SK-N-SH (cell line): ENCODE data around the gene CERS1. TPM values are rescaled to one million over a fixed set of nuclear protein-coding genes. Genes with fewer than 3 reads are reported as not detected.

Experiments used
- CTCF ChIA-PET: fragments of 300-600, 350-600 bp; formaldehyde crosslinking; extraction: SDS; loops from one replicate; lab custom pipeline; 2021; lab: Yijun Ruan, JAX
- POLR2A ChIA-PET: fragments of 350-600 bp; sonication (Branson Sonifier 250); formaldehyde crosslinking; extraction: SDS; loops from one replicate; lab custom pipeline; 2020; ENCODE audit warnings: antibody characterized with exemption, inconsistent platforms; lab: Yijun Ruan, JAX
- DNase-seq: peaks from one replicate; pipeline ENCODE4 v3.0.0; 2012
- H2AFZ ChIP-seq: fragments of 200-600 bp; sonication (generic); 2 replicates; pipeline ENCODE4 v1.8.1; 2016; ENCODE audit warnings: antibody characterized with exemption, mild to moderate bottlenecking, low read depth
- H3F3A ChIP-seq: fragments of 200-600 bp; sonication (generic); replicated peaks from 2 replicates; pipeline ENCODE3; 2016; ENCODE audit warnings: antibody characterized with exemption, mild to moderate bottlenecking; ENCODE audit not compliant: insufficient read depth
- H3K27ac ChIP-seq, 2 experiments: fragments of 200-500 bp in 1 of 2; fragments of 200-600 bp in 1 of 2; sonication (Bioruptor generic) in 1 of 2; sonication (generic), shearing (Covaris generic) in 1 of 2; 2 replicates each; pipeline versions ENCODE4 v1.5.1 to v1.6.1; 2014 to 2016; ENCODE audit warnings: low read depth in 2 of 2, inconsistent platforms in 1 of 2, low read length in 1 of 2, mild to moderate bottlenecking in 1 of 2, mixed read lengths in 1 of 2
- H3K27me3 ChIP-seq: fragments of 200-600 bp; sonication (generic), shearing (Covaris generic); 2 replicates; pipeline ENCODE4 v1.6.1; 2016; ENCODE audit warnings: mixed run types; ENCODE audit not compliant: insufficient read depth
- H3K36me3 ChIP-seq, 2 experiments: fragments of 200-500 bp in 1 of 2; fragments of 200-600 bp in 1 of 2; sonication (Bioruptor generic) in 1 of 2; sonication (generic) in 1 of 2; replicated peaks in 1 of 2; 2 replicates each; pipeline versions ENCODE3 to v1.5.1; 2014 to 2016; ENCODE audit warnings: low read length in 1 of 2, mild to moderate bottlenecking in 1 of 2; ENCODE audit not compliant: insufficient read depth in 2 of 2, control insufficient read depth in 1 of 2
- H3K4me1 ChIP-seq, 2 experiments: fragments of 200-500 bp in 1 of 2; fragments of 200-600 bp in 1 of 2; sonication (Bioruptor generic) in 1 of 2; sonication (generic), shearing (Covaris generic) in 1 of 2; 2 replicates each; pipeline versions ENCODE4 v1.5.1 to v1.6.1; 2014 to 2016; ENCODE audit warnings: low read depth in 1 of 2, low read length in 1 of 2, mixed run types in 1 of 2; ENCODE audit not compliant: insufficient read depth in 2 of 2, control insufficient read depth in 1 of 2
- H3K4me2 ChIP-seq: fragments of 200-600 bp; sonication (generic), shearing (Covaris generic); 2 replicates; pipeline ENCODE4 v1.6.1; 2017; ENCODE audit warnings: mixed run types
- H3K4me3 ChIP-seq, 2 experiments: fragments of 200-500 bp in 1 of 2; fragments of 200-600 bp in 1 of 2; sonication (Bioruptor generic) in 1 of 2; sonication (generic), shearing (Covaris generic) in 1 of 2; 2 replicates each; pipeline versions ENCODE4 v1.5.1 to v1.8.1; 2014 to 2016; ENCODE audit warnings: low read depth in 2 of 2, inconsistent platforms in 1 of 2, low read length in 1 of 2, mild to moderate bottlenecking in 1 of 2, mixed read lengths in 1 of 2, moderate library complexity in 1 of 2
- H3K79me2 ChIP-seq: fragments of 200-600 bp; sonication (generic); 2 replicates; pipeline ENCODE4 v1.8.1; 2017; ENCODE audit warnings: mild to moderate bottlenecking; ENCODE audit not compliant: insufficient read depth
- H3K9ac ChIP-seq: fragments of 200-600 bp; sonication (generic); 2 replicates; pipeline ENCODE4 v1.6.1; 2017; ENCODE audit warnings: mixed run types
- H3K9me2 ChIP-seq: fragments of 200-600 bp; sonication (generic); 2 replicates; pipeline ENCODE4 v1.6.1; 2017; ENCODE audit warnings: mixed run types
- H3K9me3 ChIP-seq: fragments of 200-600 bp; sonication (generic); 2 replicates; pipeline ENCODE4 v1.6.1; 2017; ENCODE audit warnings: mixed run types, mild to moderate bottlenecking, moderate library complexity
- H4K20me1 ChIP-seq: fragments of 200-600 bp; sonication (generic); 2 replicates; pipeline ENCODE4 v1.6.1; 2017; ENCODE audit warnings: mild to moderate bottlenecking, mixed run types; ENCODE audit not compliant: insufficient read depth
- CHD2 ChIP-seq: fragments of 150-350 bp; IDR thresholded peaks from 2 replicates; pipeline ENCODE4 v1.6.1; 2018; ENCODE audit warnings: low read length; ENCODE audit not compliant: partially characterized antibody
- ELF1 ChIP-seq: IDR thresholded peaks from 2 replicates; pipeline ENCODE4 v1.4.0; 2012
- EZH2phosphoT487 ChIP-seq: fragments of 200-600 bp; sonication (generic); IDR thresholded peaks from 2 replicates; pipeline ENCODE4 v1.6.1; 2017; ENCODE audit warnings: low read depth, mixed run types, mild to moderate bottlenecking, antibody characterized with exemption, moderate library complexity, borderline replicate concordance
- FOXJ3 ChIP-seq: sonication (generic); formaldehyde crosslinking; IDR thresholded peaks from 2 replicates; pipeline ENCODE4 v1.5.1; 2020; ENCODE audit warnings: mild to moderate bottlenecking, missing genetic modification reagents
- GABPA ChIP-seq: IDR thresholded peaks from 2 replicates; pipeline ENCODE4 v1.4.0; 2012; ENCODE audit warnings: low read depth, mild to moderate bottlenecking
- MEF2A ChIP-seq: IDR thresholded peaks from 2 replicates; pipeline ENCODE4 v1.4.0; 2012; ENCODE audit warnings: low read depth, borderline replicate concordance
- RAD21 ChIP-seq: IDR thresholded peaks from 2 replicates; pipeline ENCODE4 v1.6.1; 2012; ENCODE audit warnings: mild to moderate bottlenecking, low read length
- RCOR1 ChIP-seq: fragments of 150-350 bp; IDR thresholded peaks from 2 replicates; pipeline ENCODE4 v1.6.1; 2017; ENCODE audit warnings: antibody characterized with exemption, low read length
- RXRA ChIP-seq: IDR thresholded peaks from 2 replicates; pipeline ENCODE4 v1.4.0; 2012; ENCODE audit warnings: low read depth, mild to moderate bottlenecking, borderline replicate concordance
- SMC3 ChIP-seq: IDR thresholded peaks from 2 replicates; pipeline ENCODE4 v1.6.1; 2012; ENCODE audit warnings: low read depth, low read length, improper control_type of control experiment
- WGBS: methylation state at CpG from one replicate; pipeline ENCODE4 v1.1.6; 2017; ENCODE audit warnings: low lambda C conversion rate; 5-methylcytosine and 5-hydroxymethylcytosine counted together
- polyA plus RNA-seq, 3 experiments: library from polyadenylated mRNA; depleted of rRNA; stranded (reverse); fragments of >200 nt; gene quantifications; 2 replicates each; pipeline ENCODE4 v1.2.3, GENCODE V29; 2012
- TF ChIP-seq, protein P1 (sequence below): IDR thresholded peaks from 2 replicates; pipeline ENCODE4 v1.4.0; 2012; ENCODE audit warnings: low read depth, borderline replicate concordance
- TF ChIP-seq, protein P2 (sequence below): IDR thresholded peaks from 2 replicates; pipeline ENCODE4 v1.6.1; 2012; ENCODE audit warnings: mild to moderate bottlenecking, low read depth, low read length, moderate library complexity
- TF ChIP-seq, protein P3 (sequence below): IDR thresholded peaks from 2 replicates; pipeline ENCODE4 v1.4.0; 2012; ENCODE audit warnings: low read depth, borderline replicate concordance
- TF ChIP-seq, protein P4 (sequence below): fragments of 150-350 bp; IDR thresholded peaks from 2 replicates; pipeline ENCODE4 v1.6.1; 2016; ENCODE audit warnings: mild to moderate bottlenecking, low read depth, low read length

CERS1 gene
- polyA plus RNA-seq, 1 of the 3 experiments (the other 2 are of a cell fraction), result 7.3 TPM

DNA sequence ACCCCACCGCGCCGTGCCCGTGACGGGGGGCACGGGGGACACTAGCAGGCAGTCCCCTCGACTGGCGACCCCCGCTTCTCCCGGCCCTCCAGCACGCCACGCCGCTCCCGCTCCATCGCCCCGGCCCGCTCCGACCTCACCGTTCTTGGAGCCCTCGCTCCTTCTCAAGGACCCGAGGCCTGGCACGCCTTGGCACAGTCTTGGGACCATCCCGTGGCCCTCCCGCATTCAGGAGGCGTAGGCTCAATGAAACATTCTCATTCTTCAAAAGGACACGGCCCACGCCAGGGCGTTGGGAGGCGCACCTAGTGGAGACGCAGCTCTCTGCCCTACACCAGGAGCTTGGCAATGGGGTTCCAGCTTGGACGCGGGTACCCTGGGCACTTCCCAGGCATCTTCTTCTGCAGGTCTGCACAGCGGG lies 473 bp upstream of the CERS1 start:
- Histone ChIP-seq H2AFZ (no peak overlapping the region), H3K4me1 (peaks cover 0 to 24% of the 10 kb centered on the region in 2 experiments; a peak in 1 of 4 replicates), H3K36me3 (peaks cover 0 to 20% of the 10 kb centered on the region in 2 experiments), H3K27ac (no peak overlapping the region), H4K20me1 (no peaks in the 10 kb centered on the region), H3K4me2 (peak overlapping the region; percentile 28; the same call in 1 of the 2 replicates), H3K4me3 (peak overlapping the region in 1 of 2 experiments; percentile 61; a peak in 1 of 4 replicates), H3K27me3 (no peaks in the 10 kb centered on the region), H3K9me3 (no peaks in the 10 kb centered on the region), H3K9ac (no peak overlapping the region), H3K79me2 (no peaks in the 10 kb centered on the region), H3F3A (peaks cover 9% of the 10 kb centered on the region), H3K9me2 (no peaks in the 10 kb centered on the region)
- peak; percentile 62 for DNase-seq
- 56% methylated on average over 22 of the region's 33 CpGs for WGBS
- POLR2A ChIA-PET, result interaction anchor here (0.5 to 1.5 kb wide), 2 partner anchors 23 to 25 kb away, joined by 8 to 9 read pairs; partner anchors contain the start of genes COPE and DDX49
- TF ChIP-seq, protein P1, sequence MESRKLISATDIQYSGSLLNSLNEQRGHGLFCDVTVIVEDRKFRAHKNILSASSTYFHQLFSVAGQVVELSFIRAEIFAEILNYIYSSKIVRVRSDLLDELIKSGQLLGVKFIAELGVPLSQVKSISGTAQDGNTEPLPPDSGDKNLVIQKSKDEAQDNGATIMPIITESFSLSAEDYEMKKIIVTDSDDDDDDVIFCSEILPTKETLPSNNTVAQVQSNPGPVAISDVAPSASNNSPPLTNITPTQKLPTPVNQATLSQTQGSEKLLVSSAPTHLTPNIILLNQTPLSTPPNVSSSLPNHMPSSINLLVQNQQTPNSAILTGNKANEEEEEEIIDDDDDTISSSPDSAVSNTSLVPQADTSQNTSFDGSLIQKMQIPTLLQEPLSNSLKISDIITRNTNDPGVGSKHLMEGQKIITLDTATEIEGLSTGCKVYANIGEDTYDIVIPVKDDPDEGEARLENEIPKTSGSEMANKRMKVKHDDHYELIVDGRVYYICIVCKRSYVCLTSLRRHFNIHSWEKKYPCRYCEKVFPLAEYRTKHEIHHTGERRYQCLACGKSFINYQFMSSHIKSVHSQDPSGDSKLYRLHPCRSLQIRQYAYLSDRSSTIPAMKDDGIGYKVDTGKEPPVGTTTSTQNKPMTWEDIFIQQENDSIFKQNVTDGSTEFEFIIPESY, result no peak
- TF ChIP-seq FOXJ3 (CRISPR knock-in tag), result no peak
- no peak for TF ChIP-seq RXRA
- TF ChIP-seq CHD2, result no peak
- no peak for TF ChIP-seq RCOR1
- TF ChIP-seq GABPA, result no peak
- no peak for TF ChIP-seq RAD21
- TF ChIP-seq, protein P2, sequence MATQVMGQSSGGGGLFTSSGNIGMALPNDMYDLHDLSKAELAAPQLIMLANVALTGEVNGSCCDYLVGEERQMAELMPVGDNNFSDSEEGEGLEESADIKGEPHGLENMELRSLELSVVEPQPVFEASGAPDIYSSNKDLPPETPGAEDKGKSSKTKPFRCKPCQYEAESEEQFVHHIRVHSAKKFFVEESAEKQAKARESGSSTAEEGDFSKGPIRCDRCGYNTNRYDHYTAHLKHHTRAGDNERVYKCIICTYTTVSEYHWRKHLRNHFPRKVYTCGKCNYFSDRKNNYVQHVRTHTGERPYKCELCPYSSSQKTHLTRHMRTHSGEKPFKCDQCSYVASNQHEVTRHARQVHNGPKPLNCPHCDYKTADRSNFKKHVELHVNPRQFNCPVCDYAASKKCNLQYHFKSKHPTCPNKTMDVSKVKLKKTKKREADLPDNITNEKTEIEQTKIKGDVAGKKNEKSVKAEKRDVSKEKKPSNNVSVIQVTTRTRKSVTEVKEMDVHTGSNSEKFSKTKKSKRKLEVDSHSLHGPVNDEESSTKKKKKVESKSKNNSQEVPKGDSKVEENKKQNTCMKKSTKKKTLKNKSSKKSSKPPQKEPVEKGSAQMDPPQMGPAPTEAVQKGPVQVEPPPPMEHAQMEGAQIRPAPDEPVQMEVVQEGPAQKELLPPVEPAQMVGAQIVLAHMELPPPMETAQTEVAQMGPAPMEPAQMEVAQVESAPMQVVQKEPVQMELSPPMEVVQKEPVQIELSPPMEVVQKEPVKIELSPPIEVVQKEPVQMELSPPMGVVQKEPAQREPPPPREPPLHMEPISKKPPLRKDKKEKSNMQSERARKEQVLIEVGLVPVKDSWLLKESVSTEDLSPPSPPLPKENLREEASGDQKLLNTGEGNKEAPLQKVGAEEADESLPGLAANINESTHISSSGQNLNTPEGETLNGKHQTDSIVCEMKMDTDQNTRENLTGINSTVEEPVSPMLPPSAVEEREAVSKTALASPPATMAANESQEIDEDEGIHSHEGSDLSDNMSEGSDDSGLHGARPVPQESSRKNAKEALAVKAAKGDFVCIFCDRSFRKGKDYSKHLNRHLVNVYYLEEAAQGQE, result no peak
- no peak for TF ChIP-seq EZH2phosphoT487
- TF ChIP-seq, protein P3, sequence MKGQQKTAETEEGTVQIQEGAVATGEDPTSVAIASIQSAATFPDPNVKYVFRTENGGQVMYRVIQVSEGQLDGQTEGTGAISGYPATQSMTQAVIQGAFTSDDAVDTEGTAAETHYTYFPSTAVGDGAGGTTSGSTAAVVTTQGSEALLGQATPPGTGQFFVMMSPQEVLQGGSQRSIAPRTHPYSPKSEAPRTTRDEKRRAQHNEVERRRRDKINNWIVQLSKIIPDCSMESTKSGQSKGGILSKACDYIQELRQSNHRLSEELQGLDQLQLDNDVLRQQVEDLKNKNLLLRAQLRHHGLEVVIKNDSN, result no peak
- TF ChIP-seq MEF2A, result no peak
- TF ChIP-seq SMC3, result no peak
- TF ChIP-seq, protein P4, sequence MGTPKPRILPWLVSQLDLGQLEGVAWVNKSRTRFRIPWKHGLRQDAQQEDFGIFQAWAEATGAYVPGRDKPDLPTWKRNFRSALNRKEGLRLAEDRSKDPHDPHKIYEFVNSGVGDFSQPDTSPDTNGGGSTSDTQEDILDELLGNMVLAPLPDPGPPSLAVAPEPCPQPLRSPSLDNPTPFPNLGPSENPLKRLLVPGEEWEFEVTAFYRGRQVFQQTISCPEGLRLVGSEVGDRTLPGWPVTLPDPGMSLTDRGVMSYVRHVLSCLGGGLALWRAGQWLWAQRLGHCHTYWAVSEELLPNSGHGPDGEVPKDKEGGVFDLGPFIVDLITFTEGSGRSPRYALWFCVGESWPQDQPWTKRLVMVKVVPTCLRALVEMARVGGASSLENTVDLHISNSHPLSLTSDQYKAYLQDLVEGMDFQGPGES, result no peak
- TF ChIP-seq ELF1, result no peak
- CTCF ChIA-PET, result interaction anchor here (0.9 to 6.3 kb wide), 9 partner anchors 8 to 307 kb away, joined by 3 to 76 read pairs (median 18); partner anchors contain the start of genes COPE, DDX49 and REX1BD
